GM12878 (cell line): Measurements from ENCODE around the gene ACSM5. TPM values are rescaled to one million over a fixed set of nuclear protein-coding genes. Genes with fewer than 3 reads are reported as not detected.

Source experiments
- ATAC-seq: fragments of 200-7000 bp; cut with Tn5 transposase; 3 replicates; pipeline ENCODE4 v1.9.1; 2020; ENCODE audit warnings: mild to moderate bottlenecking, moderate library complexity
- BruUV-seq: library from RNA; stranded (reverse); fragments of 400-500 nt; replicated peaks from 2 replicates; lab custom pipeline; 2021; lab: Mats Ljungman, UMichigan
- CTCF ChIA-PET: fragments of 300-600 bp; sonication (Branson Sonifier 250); formaldehyde crosslinking; extraction: SDS; loops from one replicate; lab custom pipeline; 2021; ENCODE audit warnings: inconsistent platforms; lab: Yijun Ruan, JAX
- POLR2A ChIA-PET: fragments of 350-600 bp; formaldehyde crosslinking; extraction: SDS; loops from one replicate; lab custom pipeline; 2021; ENCODE audit warnings: inconsistent platforms; lab: Charles Lee
- RAD21 ChIA-PET: fragments of 300-600 bp; sonication (Branson Sonifier 250); formaldehyde crosslinking; loops from one replicate; lab custom pipeline; 2023; ENCODE audit warnings: antibody characterized with exemption; ENCODE audit not compliant: unreplicated experiment; lab: Charles Lee
- SMC1A ChIA-PET: fragments of 300-600 bp; sonication (Branson Sonifier 250); formaldehyde crosslinking; loops from one replicate; lab custom pipeline; 2023; ENCODE audit not compliant: unreplicated experiment, uncharacterized antibody; lab: Charles Lee
- DNase-seq: peaks from one replicate; pipeline ENCODE4 v3.0.0-alpha.2; 2011; ENCODE audit warnings: low read depth, low spot score
- FAIRE-seq: peaks from 3 replicates; lab custom pipeline; 2011; peaks lifted over from hg19 to GRCh38; lab: Jason Lieb, UNC
- H2AFZ ChIP-seq: 2 replicates; pipeline ENCODE4 v1.6.0; 2011; ENCODE audit warnings: low read depth, low read length, control low read depth; ENCODE audit not compliant: control insufficient read depth
- H3K27ac ChIP-seq: 2 replicates; pipeline ENCODE4 v1.5.1; 2011; ENCODE audit warnings: control low read depth; ENCODE audit not compliant: control insufficient read depth, insufficient read depth
- H3K27me3 ChIP-seq, 2 experiments: replicated peaks in 1 of 2; 2 replicates each; pipeline versions ENCODE4 v1.6.0 to v1.6.1; 2011; ENCODE audit warnings: low read length in 1 of 2; ENCODE audit not compliant: control insufficient read depth in 2 of 2, insufficient read depth in 2 of 2
- H3K36me3 ChIP-seq, 2 experiments: 2 replicates each; pipeline ENCODE4 v1.5.1; 2011; ENCODE audit warnings: low read length in 1 of 2; ENCODE audit not compliant: control insufficient read depth in 2 of 2, insufficient read depth in 2 of 2
- H3K4me1 ChIP-seq: 2 replicates; pipeline ENCODE4 v1.6.1; 2011; ENCODE audit warnings: mild to moderate bottlenecking, low read length, moderate library complexity, mixed read lengths; ENCODE audit not compliant: control insufficient read depth, insufficient read depth
- H3K4me2 ChIP-seq: 2 replicates; pipeline ENCODE4 v1.6.0; 2011; ENCODE audit warnings: control low read depth; ENCODE audit not compliant: control insufficient read depth, insufficient read depth
- H3K4me3 ChIP-seq: fragments of 200-600 bp; sonication (generic); 2 replicates; pipeline ENCODE4 v1.5.1; 2016
- H3K79me2 ChIP-seq: 2 replicates; pipeline ENCODE4 v1.6.0; 2011; ENCODE audit warnings: low read length; ENCODE audit not compliant: control insufficient read depth, insufficient read depth
- H3K9ac ChIP-seq: 2 replicates; pipeline ENCODE4 v1.8.0; 2011; ENCODE audit warnings: low read length, control low read depth, mixed read lengths; ENCODE audit not compliant: control insufficient read depth, insufficient read depth
- H3K9me3 ChIP-seq: replicated peaks from 3 replicates; pipeline ENCODE4 v1.5.1; 2011; ENCODE audit warnings: mild to moderate bottlenecking, low read length; ENCODE audit not compliant: control insufficient read depth, insufficient read depth
- H4K20me1 ChIP-seq: 2 replicates; pipeline ENCODE4 v1.6.0; 2011; ENCODE audit not compliant: control insufficient read depth, insufficient read depth
- BMI1 ChIP-seq: fragments of 450-650 bp; IDR thresholded peaks from 2 replicates; pipeline ENCODE4 v1.6.1; 2016; ENCODE audit warnings: mild to moderate bottlenecking, moderate library complexity, borderline replicate concordance
- EGR1 ChIP-seq, 2 experiments: IDR thresholded peaks; 1 replicate in 1 of 2; 2 replicates in 1 of 2; pipeline ENCODE4 v1.6.1; 2011 to 2012; ENCODE audit warnings: low read depth in 2 of 2, low read length in 2 of 2, borderline replicate concordance in 1 of 2, mild to moderate bottlenecking in 1 of 2, moderate library complexity in 1 of 2
- LARP7 ChIP-seq: fragments of 450-650 bp; IDR thresholded peaks from 2 replicates; pipeline ENCODE4 v1.6.1; 2017; ENCODE audit warnings: mild to moderate bottlenecking
- RAD51 ChIP-seq: fragments of 450-650 bp; IDR thresholded peaks from 2 replicates; pipeline ENCODE4 v1.6.1; 2016; ENCODE audit warnings: moderate library complexity, mild to moderate bottlenecking, inconsistent platforms
- RBBP5 ChIP-seq: fragments of 200-600 bp; sonication (generic); conservative IDR thresholded peaks from 2 replicates; pipeline ENCODE4 v1.6.1; 2016
- RELA ChIP-seq: fragments of 450-650 bp; IDR thresholded peaks from 2 replicates; pipeline ENCODE4 v1.8.0; 2014; ENCODE audit warnings: borderline replicate concordance; ENCODE audit not compliant: partially characterized antibody
- SIN3A ChIP-seq: IDR thresholded peaks from 2 replicates; pipeline ENCODE4 v1.6.1; 2012; ENCODE audit warnings: low read depth, low read length, improper control_type of control experiment
- SUZ12 ChIP-seq: fragments of 200-600 bp; sonication (generic); IDR thresholded peaks from one replicate; pipeline ENCODE4 v1.6.1; 2018; ENCODE audit warnings: antibody characterized with exemption, mild to moderate bottlenecking; ENCODE audit not compliant: unreplicated experiment
- ZNF207 ChIP-seq: fragments of 450-650 bp; IDR thresholded peaks from 2 replicates; pipeline ENCODE4 v1.6.1; 2014; ENCODE audit warnings: antibody characterized with exemption, mild to moderate bottlenecking, borderline replicate concordance
- WGBS: methylation state at CpG from one replicate; pipeline ENCODE4 v1.1.6; 2016; ENCODE audit warnings: low lambda C conversion rate; ENCODE audit not compliant: insufficient replicate concordance, insufficient coverage; ENCODE audit errors: missing lambda C conversion rate; 5-methylcytosine and 5-hydroxymethylcytosine counted together
- in situ Hi-C: fragments of 300-500 bp; cut with MboI; formaldehyde crosslinking; loops from 9 replicates; pipeline ENCODE4 v1.14.3; 2018; ENCODE audit warnings: mixed read lengths
- intact Hi-C: fragments of 100-400 bp; cut with micrococcal nuclease; formaldehyde crosslinking; loops from one replicate; pipeline ENCODE4 v1.14.2; 2022; ENCODE audit not compliant: unreplicated experiment
- polyA plus RNA-seq, 11 experiments: library from polyadenylated mRNA; depleted of rRNA in 4 of 11; unstranded in 6 of 11; stranded (reverse) in 5 of 11; fragments of >200 nt; fragmentation: Nextera tagmentation in 4 of 11; fragmentation: Illumina TruSeq in 1 of 11; extraction: Ambion mirVana in 4 of 11; extraction: Trizol in 1 of 11; gene quantifications; 1 replicate in 1 of 11; 2 replicates in 10 of 11; pipeline versions ENCODE4 v1.2.1 to v1.2.3, GENCODE V29; 2011 to 2016; ENCODE audit warnings: inconsistent platforms in 2 of 11, missing spikeins in 2 of 11, low read depth in 1 of 11
- total RNA-seq, 4 experiments: library from RNA; depleted of rRNA in 3 of 4; stranded (reverse); fragments of >200 nt in 3 of 4; fragmentation: Illumina TruSeq in 1 of 4; extraction: Trizol in 1 of 4; gene quantifications; 2 replicates each; pipeline versions ENCODE4 v1.2.1 to v1.2.3, GENCODE V29; 2013 to 2021
- TF ChIP-seq, protein P1 (sequence below): fragments of 450-650 bp; IDR thresholded peaks from 2 replicates; pipeline ENCODE4 v1.6.1; 2017; ENCODE audit warnings: mild to moderate bottlenecking, moderate library complexity
- TF ChIP-seq, protein P2 (sequence below): IDR thresholded peaks from 2 replicates; pipeline ENCODE4 v1.6.1; 2012; ENCODE audit warnings: low read depth, low read length, improper control_type of control experiment

Gene ACSM5
- total and polyA plus RNA-seq, 10 of the 15 experiments (the other 5 are each of a cell fraction or from before 2014, with no cell fraction given) = 0.07 to 0.54 (median 0.26) TPM; not detected in 3

- no peaks in the 10 kb centered on the region for H4K20me1 ChIP-seq
- FAIRE-seq = no peak
- H3K79me2 ChIP-seq = no peaks in the 10 kb centered on the region
- H3K36me3 ChIP-seq = no peaks in the 10 kb centered on the region
- no peak overlapping the region for H2AFZ ChIP-seq
- 40% methylated on average over 5 of the region's 5 CpGs for WGBS
- ChIA-PET CTCF (interaction anchor here (0.9 to 6.2 kb wide), 5 partner anchors 7 to 478 kb away, joined by 3 to 44 read pairs (median 4); no protein-coding TSS in a partner anchor), SMC1A (interaction anchor here (1.1 kb wide), 1 partner anchor 8 kb away, joined by 4 read pairs; no protein-coding TSS in a partner anchor), RAD21 (no interaction called here), POLR2A (no interaction called here)
- no peak overlapping the region for H3K27ac ChIP-seq
- intact Hi-C loops (no loop called here), in situ Hi-C loops (no loop called here)
- no peak overlapping the region for H3K4me2 ChIP-seq
- no peak for TF ChIP-seq RAD51
- TF ChIP-seq EGR1 (IDR thresholded peaks at IDR 0.05; ENCODE audit: borderline replicate concordance in 1 of 2, low read depth in 2 of 2, low read length in 2 of 2) = no peak
- no peak for TF ChIP-seq RELA
- TF ChIP-seq SUZ12 = no peak
- no peak for TF ChIP-seq LARP7
- TF ChIP-seq SIN3A = no peak
- no peak for TF ChIP-seq BMI1
- TF ChIP-seq, protein P1, sequence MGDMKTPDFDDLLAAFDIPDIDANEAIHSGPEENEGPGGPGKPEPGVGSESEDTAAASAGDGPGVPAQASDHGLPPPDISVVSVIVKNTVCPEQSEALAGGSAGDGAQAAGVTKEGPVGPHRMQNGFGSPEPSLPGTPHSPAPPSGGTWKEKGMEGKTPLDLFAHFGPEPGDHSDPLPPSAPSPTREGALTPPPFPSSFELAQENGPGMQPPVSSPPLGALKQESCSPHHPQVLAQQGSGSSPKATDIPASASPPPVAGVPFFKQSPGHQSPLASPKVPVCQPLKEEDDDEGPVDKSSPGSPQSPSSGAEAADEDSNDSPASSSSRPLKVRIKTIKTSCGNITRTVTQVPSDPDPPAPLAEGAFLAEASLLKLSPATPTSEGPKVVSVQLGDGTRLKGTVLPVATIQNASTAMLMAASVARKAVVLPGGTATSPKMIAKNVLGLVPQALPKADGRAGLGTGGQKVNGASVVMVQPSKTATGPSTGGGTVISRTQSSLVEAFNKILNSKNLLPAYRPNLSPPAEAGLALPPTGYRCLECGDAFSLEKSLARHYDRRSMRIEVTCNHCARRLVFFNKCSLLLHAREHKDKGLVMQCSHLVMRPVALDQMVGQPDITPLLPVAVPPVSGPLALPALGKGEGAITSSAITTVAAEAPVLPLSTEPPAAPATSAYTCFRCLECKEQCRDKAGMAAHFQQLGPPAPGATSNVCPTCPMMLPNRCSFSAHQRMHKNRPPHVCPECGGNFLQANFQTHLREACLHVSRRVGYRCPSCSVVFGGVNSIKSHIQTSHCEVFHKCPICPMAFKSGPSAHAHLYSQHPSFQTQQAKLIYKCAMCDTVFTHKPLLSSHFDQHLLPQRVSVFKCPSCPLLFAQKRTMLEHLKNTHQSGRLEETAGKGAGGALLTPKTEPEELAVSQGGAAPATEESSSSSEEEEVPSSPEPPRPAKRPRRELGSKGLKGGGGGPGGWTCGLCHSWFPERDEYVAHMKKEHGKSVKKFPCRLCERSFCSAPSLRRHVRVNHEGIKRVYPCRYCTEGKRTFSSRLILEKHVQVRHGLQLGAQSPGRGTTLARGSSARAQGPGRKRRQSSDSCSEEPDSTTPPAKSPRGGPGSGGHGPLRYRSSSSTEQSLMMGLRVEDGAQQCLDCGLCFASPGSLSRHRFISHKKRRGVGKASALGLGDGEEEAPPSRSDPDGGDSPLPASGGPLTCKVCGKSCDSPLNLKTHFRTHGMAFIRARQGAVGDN = no peak
- TF ChIP-seq RBBP5 = no peak
- TF ChIP-seq, protein P2, sequence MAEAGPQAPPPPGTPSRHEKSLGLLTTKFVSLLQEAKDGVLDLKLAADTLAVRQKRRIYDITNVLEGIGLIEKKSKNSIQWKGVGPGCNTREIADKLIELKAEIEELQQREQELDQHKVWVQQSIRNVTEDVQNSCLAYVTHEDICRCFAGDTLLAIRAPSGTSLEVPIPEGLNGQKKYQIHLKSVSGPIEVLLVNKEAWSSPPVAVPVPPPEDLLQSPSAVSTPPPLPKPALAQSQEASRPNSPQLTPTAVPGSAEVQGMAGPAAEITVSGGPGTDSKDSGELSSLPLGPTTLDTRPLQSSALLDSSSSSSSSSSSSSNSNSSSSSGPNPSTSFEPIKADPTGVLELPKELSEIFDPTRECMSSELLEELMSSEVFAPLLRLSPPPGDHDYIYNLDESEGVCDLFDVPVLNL = no peak
- TF ChIP-seq ZNF207 = no peak
- H3K4me3 ChIP-seq = no peak overlapping the region
- H3K9ac ChIP-seq = no peak overlapping the region
- peaks cover 0 to 2% of the 10 kb centered on the region in 2 experiments; a peak in 2 of 4 replicates for H3K27me3 ChIP-seq
- H3K9me3 ChIP-seq = no peaks in the 10 kb centered on the region
- no peaks in the 10 kb centered on the region for H3K4me1 ChIP-seq
- BruUV-seq = no TSS peak
- no peak for ATAC-seq
- no peak for DNase-seq
Observed at GRCh38 chr16:20377181-20377580, 32.2 kb upstream of the ACSM5 start.
